OCI-LY7 (cell line): Measurements from ENCODE around the gene CKLF. TPM values are rescaled to one million over a fixed set of nuclear protein-coding genes. Genes with fewer than 3 reads are reported as not detected.

Source experiments
- BruUV-seq: library from RNA; stranded (reverse); fragments of 400-500 nt; replicated peaks from 2 replicates; lab custom pipeline; 2021; lab: Mats Ljungman, UMichigan
- CTCF ChIA-PET: fragments of 300-600 bp; sonication (Branson Sonifier 250); formaldehyde crosslinking; loops from one replicate; lab custom pipeline; 2022; ENCODE audit warnings: antibody characterized with exemption; ENCODE audit not compliant: unreplicated experiment; lab: Charles Lee
- POLR2A ChIA-PET: fragments of 300-600 bp; sonication (Branson Sonifier 250); formaldehyde crosslinking; loops from one replicate; lab custom pipeline; 2022; ENCODE audit warnings: antibody characterized with exemption; lab: Charles Lee
- DNase-seq: peaks from one replicate; pipeline ENCODE4 v3.0.0-alpha.2; 2015; ENCODE audit warnings: low spot score
- H2AFZ ChIP-seq: fragments of 200-600 bp; sonication (generic), shearing (Covaris generic); 2 replicates; pipeline ENCODE4 v1.6.1; 2014; ENCODE audit warnings: mild to moderate bottlenecking, antibody characterized with exemption, low read length, moderate library complexity
- H3K27ac ChIP-seq: fragments of 200-600 bp; sonication (generic); 2 replicates; pipeline ENCODE4 v1.5.1; 2014; ENCODE audit warnings: mixed run types, low read depth, mild to moderate bottlenecking, moderate library complexity, low read length, inconsistent platforms; ENCODE audit not compliant: poor library complexity, severe bottlenecking
- H3K36me3 ChIP-seq: fragments of 200-600 bp; sonication (generic); 2 replicates; pipeline ENCODE4 v1.6.1; 2014; ENCODE audit warnings: mild to moderate bottlenecking, antibody characterized with exemption, low read length, moderate library complexity, mixed read lengths; ENCODE audit not compliant: insufficient read depth
- H3K4me1 ChIP-seq: fragments of 200-600 bp; sonication (generic); 2 replicates; pipeline ENCODE4 v1.5.1; 2014; ENCODE audit warnings: mild to moderate bottlenecking, low read length; ENCODE audit not compliant: insufficient read depth, poor library complexity, severe bottlenecking
- H3K4me2 ChIP-seq: fragments of 200-600 bp; sonication (generic); 2 replicates; pipeline ENCODE4 v1.6.1; 2014; ENCODE audit warnings: mild to moderate bottlenecking, low read length
- H3K4me3 ChIP-seq: fragments of 200-600 bp; sonication (generic); 2 replicates; pipeline ENCODE4 v1.5.1; 2014; ENCODE audit warnings: mild to moderate bottlenecking, low read depth, low read length; ENCODE audit not compliant: poor library complexity, severe bottlenecking
- H3K79me2 ChIP-seq: fragments of 200-600 bp; sonication (generic); 2 replicates; pipeline ENCODE4 v1.6.1; 2016; ENCODE audit warnings: low read depth, mild to moderate bottlenecking, low read length, moderate library complexity, mixed read lengths; ENCODE audit not compliant: insufficient read depth
- H3K9me2 ChIP-seq: fragments of 200-600 bp; sonication (generic); 2 replicates; pipeline ENCODE4 v1.6.1; 2016; ENCODE audit warnings: mild to moderate bottlenecking, low read length, mixed read lengths; ENCODE audit not compliant: insufficient read depth
- H3K9me3 ChIP-seq: fragments of 200-600 bp; sonication (generic); 2 replicates; pipeline ENCODE4 v1.6.1; 2014; ENCODE audit warnings: mild to moderate bottlenecking, mixed run types, low read length, mixed read lengths
- H4K20me1 ChIP-seq: fragments of 200-600 bp; sonication (generic); 2 replicates; pipeline ENCODE4 v1.6.1; 2014; ENCODE audit warnings: mild to moderate bottlenecking, antibody characterized with exemption, low read length, moderate library complexity, mixed read lengths; ENCODE audit not compliant: insufficient read depth
- CTCF ChIP-seq: fragments of 200-600 bp; sonication (generic); conservative IDR thresholded peaks from 2 replicates; pipeline ENCODE4 v1.5.1; 2014; ENCODE audit warnings: mild to moderate bottlenecking, antibody characterized with exemption, low read length, moderate library complexity, mixed read lengths
- EZH2phosphoT487 ChIP-seq: fragments of 200-600 bp; sonication (generic); IDR thresholded peaks from 2 replicates; pipeline ENCODE4 v1.6.1; 2018; ENCODE audit warnings: low read depth, borderline replicate concordance, mild to moderate bottlenecking, mixed run types, antibody characterized with exemption, low read length, moderate library complexity, mixed read lengths
- intact Hi-C: fragments of 100-400 bp; cut with micrococcal nuclease; formaldehyde crosslinking; loops from one replicate; pipeline ENCODE4 v1.10.0; 2022; ENCODE audit not compliant: unreplicated experiment
- total RNA-seq, 2 experiments: library from RNA; depleted of rRNA in 1 of 2; stranded (reverse); fragments of >200 nt in 1 of 2; shearing (Covaris generic) in 1 of 2; gene quantifications; 2 replicates each; pipeline ENCODE4 v1.2.3, GENCODE V29; 2014 to 2022

The CKLF gene
- total RNA-seq, 2 experiments from 2014 or later: 56.6 to 98.7 TPM

- Histone ChIP-seq H3K27ac (no peak overlapping the region), H4K20me1 (no peaks in the 10 kb centered on the region), H3K4me1 (peaks cover 73% of the 10 kb centered on the region), H3K9me3 (no peaks in the 10 kb centered on the region), H3K36me3 (no peaks in the 10 kb centered on the region), H3K4me2 (no peak overlapping the region; the same call in 1 of the 2 replicates), H3K4me3 (no peak overlapping the region), H3K9me2 (no peaks in the 10 kb centered on the region), H3K79me2 (no peaks in the 10 kb centered on the region), H2AFZ (no peak overlapping the region)
- no TSS peak for BruUV-seq
- CTCF ChIA-PET: interaction anchor here (0.9 to 1.1 kb wide), 2 partner anchors 16 to 87 kb away, joined by 3 read pairs; no protein-coding TSS in a partner anchor
- TF ChIP-seq CTCF (no peak), EZH2phosphoT487 (no peak)
- no peak for DNase-seq
- POLR2A ChIA-PET: interaction anchor here (1.2 to 2.8 kb wide), 7 partner anchors 10 to 54 kb away, joined by 3 to 16 read pairs (median 6); partner anchors contain the start of gene CKLF
- intact Hi-C loops: no loop called here
These were observed 31.1 kb upstream of the CKLF start for GRCh38 chr16:66521252-66521713.

- BruUV-seq: no TSS peak
- Histone ChIP-seq H3K9me3 (no peaks in the 10 kb centered on the region), H3K4me3 (no peak overlapping the region), H3K9me2 (no peaks in the 10 kb centered on the region), H4K20me1 (no peaks in the 10 kb centered on the region), H3K79me2 (no peaks in the 10 kb centered on the region), H3K4me1 (peaks cover 64% of the 10 kb centered on the region), H3K4me2 (no peak overlapping the region), H2AFZ (no peak overlapping the region), H3K27ac (no peak overlapping the region), H3K36me3 (no peaks in the 10 kb centered on the region)
- TF ChIP-seq EZH2phosphoT487 (no peak), CTCF (no peak)
- CTCF ChIA-PET: interaction anchor here (1.0 to 1.1 kb wide), 2 partner anchors 26 to 86 kb away, joined by 3 read pairs; no protein-coding TSS in a partner anchor
- POLR2A ChIA-PET: interaction anchor here (1.1 to 2.8 kb wide), 8 partner anchors 9 to 53 kb away, joined by 3 to 16 read pairs (median 5); partner anchors contain the start of gene CKLF
- intact Hi-C loops: no loop called here
- peak; percentile 14 for DNase-seq
These were observed 30.2 kb upstream of the CKLF start for GRCh38 chr16:66521951-66522771.
